Measurements from ENCODE around the gene RPS23.

Gene RPS23

GRCh38 chr5:82246960-82247574 is 31.1 kb downstream of the RPS23 start:
- no peak for DNase-seq (ENCODE audit: low read depth in 2 of 3, low spot score in 2 of 3)

DNA sequence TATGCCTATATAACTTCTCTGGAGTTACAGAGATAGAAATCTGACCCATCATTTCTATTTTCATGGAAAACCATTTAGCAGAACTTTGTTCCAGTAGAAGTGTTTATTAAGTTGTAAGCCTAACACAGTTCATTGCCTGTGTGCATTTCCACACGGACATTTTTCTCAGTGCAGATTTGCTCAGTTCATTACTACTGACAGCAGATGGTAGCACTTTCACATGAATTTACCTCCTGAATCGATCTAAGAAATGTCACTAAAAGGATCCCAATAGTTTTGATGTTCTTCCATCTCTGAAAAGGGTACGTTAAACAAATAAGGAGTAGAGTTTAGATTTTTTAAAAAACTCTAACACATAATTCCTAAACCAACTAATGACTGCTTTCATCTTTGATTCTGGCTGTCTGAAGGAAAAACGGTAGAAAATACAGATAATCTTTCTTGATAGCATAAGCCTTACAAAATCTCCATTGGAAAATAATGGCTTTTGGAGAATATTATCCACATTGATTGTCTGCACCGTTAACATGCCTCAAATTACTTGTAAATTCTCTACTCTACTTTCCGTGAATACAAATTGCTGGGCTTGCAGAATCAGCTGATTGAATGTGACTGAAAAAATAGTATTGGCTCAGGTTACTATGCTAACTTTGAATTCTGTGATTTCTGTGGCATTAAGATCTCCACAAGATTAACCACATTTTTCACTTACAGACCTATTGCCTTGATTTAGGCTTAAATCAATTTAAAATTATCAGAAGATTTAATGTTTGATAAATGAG is 33.1 kb downstream of the RPS23 start:
- DNase-seq (ENCODE audit: low read depth in 2 of 3, low spot score in 2 of 3), result no peak

GRCh38 chr5:82244151-82244550 is 34.0 kb downstream of the RPS23 start:
- no peak for DNase-seq (ENCODE audit: low read depth in 2 of 3, low spot score in 2 of 3)

DNA sequence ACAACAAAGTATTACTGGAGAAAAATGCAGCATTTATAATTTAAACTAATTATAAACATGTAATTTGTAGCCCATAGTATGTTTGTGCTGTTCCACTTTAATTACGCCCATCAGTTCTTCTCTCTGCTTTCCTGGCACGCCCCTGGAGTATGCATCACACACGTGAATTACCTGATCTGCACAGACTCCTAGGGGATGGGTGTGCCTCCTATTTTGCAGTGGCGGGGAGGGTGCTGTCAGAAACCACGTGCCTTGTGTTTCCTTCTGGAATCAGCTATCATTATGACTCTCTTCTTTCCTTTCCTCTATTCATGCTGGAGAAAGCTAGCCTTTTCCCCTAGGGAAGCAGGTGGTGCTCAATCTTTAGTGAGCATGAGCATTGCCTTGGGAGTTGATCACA is 43.3 kb downstream of the RPS23 start:
- no peak for DNase-seq (ENCODE audit: low read depth in 2 of 3, low spot score in 2 of 3)

DNA sequence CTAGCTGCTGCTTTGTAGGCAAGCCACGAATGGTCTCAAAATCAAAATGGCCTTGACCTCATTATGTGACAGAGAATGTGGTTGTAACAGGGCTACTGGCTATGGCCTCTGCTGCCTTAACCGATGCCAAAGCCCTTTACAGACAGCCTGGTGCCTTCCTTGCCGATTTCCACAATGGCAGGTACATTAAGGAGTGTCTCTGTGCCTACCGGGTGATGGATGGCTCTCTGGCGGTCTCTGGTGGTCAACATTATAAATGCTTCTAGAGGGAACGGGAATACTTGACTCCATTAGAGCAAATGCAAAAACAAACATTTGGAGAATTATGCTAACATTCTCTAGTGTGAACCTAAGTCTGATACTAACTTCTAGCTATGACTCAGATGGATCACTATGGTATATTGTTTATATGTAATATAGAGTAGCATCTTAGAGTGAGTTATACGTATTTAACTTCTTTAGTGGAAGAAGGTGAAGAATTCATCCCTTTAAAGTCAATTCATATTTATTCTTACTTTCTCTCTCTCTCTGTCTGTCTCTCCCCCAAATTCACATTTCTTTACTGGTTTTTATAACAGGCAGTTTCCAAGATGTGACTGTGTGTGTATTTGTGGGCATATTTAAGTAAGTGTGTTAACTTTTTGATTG is 52.5 kb downstream of the RPS23 start:
- peak; percentile 4 to 45 (median 12) for DNase-seq (ENCODE audit: low read depth in 2 of 3, low spot score in 2 of 3)

Measured in activated CD8-positive, alpha-beta memory T cell treated with anti-CD3 and anti-CD28 coated beads for 48 hours (primary cell).